HuH-7 (cell line): ENCODE measurements around the gene EXD2.
A peak's percentile ranks its signal among the peaks of the same experiment; 100 is the strongest.
"Not testable (repeated sequence)": the region's sequence is repeated elsewhere in the genome, so short reads cannot be mapped to it uniquely, and the experiment has no call there.

Experiments
- DNase-seq: peaks from one replicate; pipeline ENCODE4 v3.0.0; 2011; ENCODE audit warnings: low spot score

Gene EXD2

DNA sequence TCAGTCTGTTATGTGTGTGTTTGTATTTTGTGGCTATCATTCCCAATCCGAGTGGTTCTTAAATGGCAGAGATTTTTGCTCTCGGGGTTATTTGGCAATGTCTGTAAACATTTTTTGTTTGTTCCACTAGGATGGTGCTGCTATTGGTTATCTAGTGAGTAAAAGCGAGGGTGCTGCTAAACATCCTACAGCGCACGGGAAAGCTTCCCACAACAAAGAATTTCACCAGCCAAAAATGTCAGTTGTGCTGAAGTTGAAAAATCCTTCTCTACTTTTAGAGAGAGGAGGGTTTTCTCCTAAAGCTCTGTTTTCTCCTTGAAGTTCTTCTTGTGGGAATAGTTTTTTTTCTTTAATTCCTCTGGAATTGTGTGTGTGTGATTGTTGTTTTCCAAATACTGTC is 2.4 kb downstream of the EXD2 start:
- DNase-seq = no peak

DNA sequence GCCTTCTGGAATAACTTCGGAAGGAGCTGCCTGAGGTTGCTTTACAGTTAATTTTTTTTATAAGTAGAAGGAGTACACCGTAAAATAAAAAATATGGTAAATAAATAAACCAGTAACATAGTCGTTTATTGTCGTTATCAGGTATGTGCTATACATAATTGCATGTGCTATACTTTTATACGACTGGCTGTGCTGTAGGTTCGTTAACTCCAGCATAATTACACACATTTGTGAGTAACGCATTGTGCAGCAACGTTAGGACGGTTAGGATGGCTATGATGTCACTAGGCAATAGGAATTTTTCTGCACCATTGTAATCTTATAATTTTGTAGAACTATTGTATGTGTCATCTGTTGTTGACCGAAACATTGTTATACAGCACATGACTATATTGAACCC is 8.5 kb downstream of the EXD2 start:
- DNase-seq = no peak

DNA sequence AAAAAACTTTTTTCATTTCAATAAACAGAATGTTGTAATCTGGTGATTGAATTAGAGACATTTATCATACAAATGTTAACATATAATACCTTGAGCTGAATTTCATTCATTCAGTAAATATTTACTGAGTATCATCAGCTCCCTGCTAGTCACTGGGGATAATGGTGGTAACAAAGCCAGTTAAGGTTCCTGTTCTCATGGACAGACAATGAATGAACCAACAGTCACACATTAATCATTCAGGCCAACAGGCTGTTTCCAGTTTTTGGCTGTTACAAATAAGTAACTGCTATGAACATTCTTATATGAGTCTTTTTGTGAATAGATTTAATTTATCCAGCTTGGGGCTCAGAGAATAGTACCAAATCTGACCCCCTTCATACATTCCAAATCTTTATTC is 13.5 kb downstream of the EXD2 start:
- DNase-seq = no peak

DNA sequence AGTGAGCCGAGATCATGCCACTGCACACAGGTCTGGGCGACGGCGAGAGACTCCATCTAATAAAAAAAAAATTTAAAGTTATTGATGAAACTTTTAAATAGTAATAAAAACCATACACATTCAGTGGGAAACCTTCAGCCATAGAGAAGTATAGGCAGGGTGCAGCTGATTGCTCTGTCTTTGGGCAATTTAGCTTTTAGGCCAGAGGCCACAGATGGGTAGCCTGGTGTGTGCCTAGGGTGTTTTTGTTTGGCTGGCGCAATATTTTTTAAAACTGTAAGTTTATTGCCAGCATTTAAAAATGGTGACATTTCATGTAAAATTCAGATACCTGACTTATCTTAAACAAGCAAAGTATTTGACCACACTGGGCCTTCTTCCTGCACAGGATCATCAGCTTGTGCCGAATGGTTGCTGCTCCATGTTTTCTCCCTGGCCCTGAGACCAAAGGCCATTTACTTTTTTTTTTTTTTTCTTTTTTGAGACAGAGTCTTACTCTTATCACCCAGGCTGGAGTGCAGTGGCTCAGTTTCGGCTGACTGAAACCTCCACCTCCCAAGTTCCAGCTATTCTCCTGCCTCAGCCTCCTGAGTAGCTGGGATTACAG is 16.2 kb downstream of the EXD2 start:
- DNase-seq = no peak

DNA sequence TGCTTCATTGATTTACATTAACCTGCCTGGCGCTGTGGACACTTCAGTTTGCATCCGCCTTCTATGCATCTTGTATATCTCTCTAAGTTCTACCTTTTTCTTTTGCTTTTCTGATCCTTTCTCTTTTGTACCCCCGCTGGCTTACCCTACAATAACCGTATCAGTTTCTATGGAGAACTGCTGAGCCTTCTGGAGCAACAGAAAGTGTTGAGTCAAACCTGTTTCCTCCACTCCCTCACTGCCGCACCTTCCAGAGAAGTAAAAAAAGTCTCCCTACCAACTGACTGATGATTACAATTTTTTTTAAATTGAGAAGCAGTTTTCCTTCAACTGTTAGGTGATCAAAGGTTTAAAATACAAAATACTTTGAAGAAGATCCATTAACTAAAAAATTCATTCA is 17.4 kb downstream of the EXD2 start:
- no peak for DNase-seq

DNA sequence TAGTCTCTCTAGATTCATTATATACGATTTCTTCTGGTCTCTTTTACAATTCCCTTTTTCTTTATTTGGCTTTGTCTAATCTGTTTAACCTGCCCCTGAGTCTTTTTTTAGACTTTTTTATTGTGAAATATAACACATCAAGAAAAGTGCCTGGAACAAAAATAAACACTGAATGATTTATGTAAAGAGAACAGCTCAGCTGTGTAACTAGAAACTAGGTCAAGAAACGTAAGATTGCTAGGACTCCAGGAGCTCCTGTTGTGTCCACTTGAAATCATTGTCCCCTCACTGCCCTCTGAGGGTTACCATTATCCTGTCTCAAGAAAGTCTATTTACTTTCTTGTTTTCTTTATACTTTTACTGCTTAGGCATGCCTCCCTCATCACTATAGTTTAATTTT is 23.1 kb downstream of the EXD2 start:
- no peak for DNase-seq

DNA sequence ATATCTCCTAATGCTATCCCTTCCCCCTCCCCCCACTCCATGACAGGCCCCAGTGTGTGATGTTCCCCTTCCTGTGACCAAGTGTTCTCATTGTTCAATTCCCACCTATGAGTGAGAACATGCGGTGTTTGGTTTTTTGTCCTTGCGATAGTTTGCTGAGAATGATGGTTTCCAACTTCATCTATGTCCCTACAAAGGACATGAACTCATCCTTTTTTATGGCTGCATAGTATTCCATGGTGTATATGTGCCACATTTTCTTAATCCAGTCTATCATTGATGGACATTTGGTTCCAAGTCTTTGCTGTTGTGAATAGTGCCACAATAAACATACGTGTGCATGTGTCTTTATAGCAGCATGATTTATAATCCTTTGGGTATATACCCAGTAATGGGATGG is 26.4 kb downstream of the EXD2 start:
- DNase-seq = not testable (repeated sequence)

DNA sequence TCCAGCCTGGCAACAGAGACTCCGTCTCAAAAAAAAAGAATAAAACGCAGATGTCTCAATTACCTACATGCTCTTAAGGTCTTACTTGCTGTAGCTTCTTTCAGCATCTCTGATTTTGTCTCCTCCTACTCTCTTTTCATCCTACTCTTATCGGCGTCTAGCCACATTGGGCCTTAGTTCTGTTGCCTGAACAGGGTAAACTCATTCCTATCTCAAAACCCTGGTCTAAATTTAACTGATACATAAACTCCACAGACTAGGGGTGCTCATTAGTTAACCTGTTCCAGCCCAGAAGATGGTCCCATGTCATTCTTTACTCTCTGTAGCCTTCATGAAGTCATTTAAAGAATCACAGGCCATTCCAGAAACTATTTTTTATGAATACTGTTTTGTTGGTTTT is 33.6 kb downstream of the EXD2 start:
- no peak for DNase-seq

DNA sequence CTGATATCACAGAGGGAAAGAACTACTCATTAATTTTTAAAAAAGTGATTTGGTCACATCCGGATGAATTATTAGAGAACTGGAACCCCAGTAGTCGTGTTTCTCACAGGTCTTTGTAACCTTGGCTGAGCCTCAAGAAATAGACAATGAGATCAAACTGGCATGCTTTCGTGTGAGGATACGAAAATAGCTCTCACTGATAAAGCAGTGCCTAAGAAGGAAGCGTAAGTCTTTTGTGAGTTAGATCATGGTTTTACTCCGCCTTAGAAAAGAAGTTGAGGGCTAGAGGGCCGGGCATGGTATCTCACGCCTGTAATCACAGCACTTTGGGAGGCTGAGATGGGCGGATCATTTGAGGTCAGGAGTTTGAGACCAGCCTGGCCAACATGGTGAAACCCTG is 34.9 kb downstream of the EXD2 start:
- DNase-seq = no peak

DNA sequence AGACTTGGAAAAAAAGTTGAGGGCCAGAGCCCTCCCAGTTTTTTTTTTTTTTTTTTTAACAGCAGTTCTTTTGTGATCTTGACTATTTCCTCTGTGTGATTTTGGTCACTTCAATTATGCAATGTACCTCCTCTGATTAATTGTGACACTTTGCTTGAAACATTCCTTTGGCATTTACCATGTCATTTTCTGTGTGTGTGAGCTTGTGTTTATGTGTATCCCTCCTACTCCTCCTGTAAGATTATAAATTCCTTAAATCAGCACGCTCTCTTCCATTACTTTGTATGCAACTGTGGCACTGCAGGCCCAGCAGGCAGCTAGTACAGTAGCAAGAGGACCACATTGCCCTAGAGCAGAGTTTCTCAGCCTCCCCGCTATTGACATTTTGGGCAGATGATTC is 35.4 kb downstream of the EXD2 start:
- no peak for DNase-seq

DNA sequence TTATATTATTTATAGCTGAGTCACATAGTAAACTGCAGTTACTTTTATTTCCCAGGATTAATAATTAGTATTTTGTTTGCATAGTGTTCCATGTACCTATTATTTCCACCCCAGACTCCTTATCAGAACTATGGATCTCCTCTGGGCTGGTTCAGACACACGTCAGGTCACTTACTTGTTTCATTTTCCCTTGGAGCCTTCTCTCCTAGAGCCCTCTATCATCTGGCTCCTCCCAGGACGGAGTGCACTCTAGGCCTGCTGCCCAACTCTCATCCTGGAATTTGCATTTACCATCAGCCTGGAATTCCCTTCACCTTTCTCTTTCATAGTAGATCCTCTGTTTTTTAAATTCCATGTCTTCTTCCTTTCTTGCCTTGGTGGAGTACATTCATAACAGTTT is 40.2 kb downstream of the EXD2 start:
- DNase-seq = no peak

DNA sequence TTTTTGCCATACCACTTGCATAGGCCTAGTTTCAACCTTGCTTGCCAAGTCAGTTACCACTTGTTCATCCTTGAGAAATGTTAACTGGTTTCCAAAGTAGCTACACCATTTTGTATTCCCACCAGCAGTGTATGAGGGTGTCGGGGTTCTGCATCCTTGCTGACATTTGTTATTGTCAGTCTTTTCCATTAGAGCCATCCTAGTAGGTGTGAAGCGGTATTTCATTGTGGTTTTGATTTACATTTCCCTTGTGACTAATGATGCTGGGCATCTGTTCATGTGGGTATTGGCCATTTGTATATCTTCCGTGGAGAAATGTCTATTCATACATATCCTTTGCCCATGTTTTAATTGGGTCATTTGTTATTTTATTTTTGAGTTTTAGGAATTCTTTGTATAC is 41.1 kb downstream of the EXD2 start:
- no peak for DNase-seq

DNA sequence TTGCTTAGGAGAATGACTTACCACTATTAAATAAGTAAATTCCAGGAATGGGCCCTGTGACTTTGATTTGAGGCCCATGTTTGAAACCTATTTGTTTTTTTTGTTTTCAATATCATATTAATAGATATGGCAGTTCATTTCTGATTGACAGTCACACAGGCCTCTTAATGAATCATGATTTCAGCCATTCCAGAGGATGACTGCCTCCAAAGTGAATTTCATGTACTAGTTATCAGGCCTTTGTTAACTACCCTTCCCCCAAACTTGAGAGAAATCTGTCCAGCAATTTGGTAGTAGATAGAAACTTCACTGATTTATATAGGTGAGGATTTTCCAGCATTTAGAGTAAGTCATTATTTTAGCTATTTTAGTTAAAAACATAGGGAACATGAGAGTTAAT is 42.8 kb downstream of the EXD2 start:
- no peak for DNase-seq

DNA sequence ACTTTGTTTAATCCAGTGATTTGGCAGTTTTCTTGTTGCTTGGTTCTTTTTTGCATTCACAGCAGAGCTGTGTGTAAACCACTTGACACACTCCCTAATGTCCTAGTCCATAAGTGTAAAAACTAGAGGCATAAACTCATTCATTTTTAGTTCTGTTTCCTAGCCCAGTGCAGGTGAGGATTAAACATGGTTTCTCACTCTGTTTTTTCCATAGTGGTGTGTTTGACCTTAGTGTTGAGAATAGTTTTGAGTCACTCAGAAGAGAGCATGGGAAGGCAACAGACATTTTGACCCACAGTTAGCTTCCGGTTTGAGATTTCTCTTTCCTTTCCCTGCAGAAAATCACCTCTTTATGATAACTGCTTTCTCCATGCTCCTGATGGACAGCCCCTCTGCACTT is 44.4 kb downstream of the EXD2 start:
- no peak for DNase-seq

DNA sequence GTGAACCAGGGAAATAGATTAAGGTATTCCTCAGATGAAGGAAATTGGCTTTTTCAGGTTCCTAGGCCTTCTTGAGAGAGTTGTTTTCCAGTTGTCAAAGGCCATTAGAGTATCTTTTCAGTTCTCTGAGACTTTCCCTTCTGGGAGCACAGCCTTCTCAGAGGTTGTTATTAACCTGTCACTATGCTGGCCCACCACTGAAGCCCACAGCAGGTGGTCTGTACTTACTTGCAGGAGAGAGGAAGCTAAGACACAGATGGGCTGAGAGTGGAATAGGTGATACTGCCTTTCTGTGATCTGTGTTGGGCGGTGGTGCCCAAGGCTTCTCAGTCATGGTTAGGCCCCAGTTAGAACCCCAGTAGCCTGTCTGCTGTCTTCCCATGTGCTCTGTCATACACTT is 45.8 kb downstream of the EXD2 start:
- no peak for DNase-seq

DNA sequence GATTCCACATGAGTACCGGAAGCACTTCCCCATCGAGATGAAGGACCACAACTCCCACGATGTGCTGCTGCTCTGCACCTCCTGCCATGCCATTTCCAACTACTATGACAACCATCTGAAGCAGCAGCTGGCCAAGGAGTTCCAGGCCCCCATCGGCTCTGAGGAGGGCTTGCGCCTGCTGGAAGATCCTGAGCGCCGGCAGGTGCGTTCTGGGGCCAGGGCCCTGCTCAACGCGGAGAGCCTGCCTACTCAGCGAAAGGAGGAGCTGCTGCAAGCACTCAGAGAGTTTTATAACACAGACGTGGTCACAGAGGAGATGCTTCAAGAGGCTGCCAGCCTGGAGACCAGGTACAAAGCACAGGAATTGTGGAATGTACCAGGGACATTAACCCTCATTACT is 46.3 kb downstream of the EXD2 start:
- DNase-seq = no peak

DNA sequence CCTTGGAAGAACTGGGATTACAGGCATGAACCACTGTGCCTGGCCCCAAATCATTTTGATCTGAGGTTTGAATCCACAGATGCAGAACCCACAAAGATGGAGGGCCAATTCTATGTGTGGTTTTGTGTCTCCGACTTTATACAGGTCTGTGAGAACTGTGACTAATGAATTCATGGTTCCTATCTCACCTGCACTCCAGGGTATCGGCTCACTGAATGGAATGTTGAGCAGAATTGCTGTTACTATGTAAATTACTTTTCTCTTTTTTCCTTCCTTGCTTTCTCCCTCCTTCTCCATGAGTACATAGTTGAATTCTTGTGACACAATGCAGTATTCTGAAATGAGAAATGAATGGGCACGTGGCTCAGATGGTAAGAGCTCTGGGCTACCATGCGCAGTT is 47.6 kb downstream of the EXD2 start:
- DNase-seq = no peak

DNA sequence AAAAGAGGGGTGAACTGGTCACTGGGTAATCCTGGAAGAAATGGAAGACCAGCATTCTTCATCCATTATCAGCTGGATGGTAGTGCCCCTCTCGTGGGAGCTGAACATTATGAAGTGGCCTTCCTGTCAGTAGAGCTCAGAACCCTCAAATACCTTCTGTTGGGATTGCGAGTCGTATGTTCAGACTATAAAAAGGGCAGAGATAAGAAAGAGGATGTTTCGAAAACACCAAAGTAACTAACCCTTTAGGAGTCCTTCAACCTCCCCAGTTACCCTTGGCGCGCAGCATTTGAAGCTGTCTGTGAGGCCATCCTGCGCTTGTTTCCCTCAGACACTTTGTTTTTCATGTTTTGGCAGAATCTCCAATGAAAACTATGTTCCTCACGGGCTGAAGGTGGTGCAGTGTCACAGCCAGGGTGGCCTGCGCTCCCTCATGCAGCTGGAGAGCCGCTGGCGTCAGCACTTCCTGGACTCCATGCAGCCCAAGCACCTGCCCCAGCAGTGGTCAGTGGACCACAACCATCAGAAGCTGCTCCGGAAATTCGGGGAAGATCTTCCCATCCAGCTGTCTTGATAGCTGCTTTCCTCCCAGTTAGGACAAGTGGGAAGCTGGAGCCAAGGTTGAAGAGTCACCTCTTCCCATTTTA is 49.4 kb downstream of the EXD2 start:
- no peak for DNase-seq

DNA sequence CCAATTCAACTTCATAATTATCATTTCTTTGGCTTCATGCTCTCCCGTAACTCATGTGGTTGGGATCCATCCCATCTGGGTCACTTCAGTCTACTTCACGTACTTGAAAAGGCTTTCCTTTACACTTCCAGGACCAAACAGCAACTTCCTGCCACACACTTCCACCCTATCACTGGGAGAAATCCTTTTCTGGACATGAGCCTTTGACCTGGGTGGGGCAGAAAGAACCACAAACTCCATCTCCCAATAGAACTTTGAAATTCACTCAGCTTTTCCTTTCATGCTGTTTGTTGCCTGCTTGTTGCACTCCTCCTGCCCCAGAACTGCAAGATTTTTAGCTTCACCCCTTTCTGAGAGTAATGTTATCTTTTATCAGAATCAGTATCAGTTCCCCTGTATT is 50.3 kb downstream of the EXD2 start:
- DNase-seq = no peak

DNA sequence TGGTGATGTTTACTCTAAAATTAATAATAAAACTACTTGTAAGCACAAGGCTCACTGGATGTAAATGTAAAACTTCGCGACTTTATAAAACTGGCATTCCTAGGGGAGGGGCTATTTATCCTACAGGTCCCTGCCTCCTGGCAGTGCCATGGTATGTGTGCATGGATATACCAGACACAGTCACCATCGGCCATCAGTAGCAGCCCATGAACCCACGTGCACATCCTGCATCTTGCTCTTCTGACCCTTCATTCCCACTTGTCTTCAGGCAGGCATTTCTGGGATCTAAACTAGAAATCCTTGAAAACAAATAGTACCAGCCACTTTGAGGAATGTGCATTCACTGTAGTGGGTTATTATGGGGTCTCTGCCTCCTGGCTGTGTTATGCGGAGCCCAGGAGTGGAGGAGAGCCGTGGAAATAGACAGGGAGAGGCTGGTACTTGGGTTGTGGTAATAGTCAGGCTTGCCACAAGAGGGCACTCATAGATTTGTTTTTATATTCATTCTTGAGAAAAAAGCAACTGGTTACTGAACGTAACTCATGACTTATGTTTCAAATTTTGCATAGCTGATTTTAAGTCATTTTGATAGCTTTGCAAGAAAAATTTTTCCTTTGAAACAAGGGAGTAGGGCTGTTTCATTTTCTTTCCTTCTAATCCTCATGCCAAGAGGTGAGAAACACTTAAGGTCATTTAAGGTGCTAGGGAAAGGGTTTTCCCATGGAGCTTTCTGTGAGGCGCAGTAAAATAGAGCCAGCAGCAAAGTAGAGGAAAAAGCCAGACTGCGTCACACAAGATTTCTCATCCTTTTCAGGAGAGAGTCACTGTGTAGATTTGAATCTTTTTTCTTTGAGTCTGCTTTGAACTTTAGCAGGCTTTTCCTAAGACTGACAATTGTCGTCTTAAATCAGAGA is 51.3 kb downstream of the EXD2 start:
- peak; percentile 65 for DNase-seq

DNA sequence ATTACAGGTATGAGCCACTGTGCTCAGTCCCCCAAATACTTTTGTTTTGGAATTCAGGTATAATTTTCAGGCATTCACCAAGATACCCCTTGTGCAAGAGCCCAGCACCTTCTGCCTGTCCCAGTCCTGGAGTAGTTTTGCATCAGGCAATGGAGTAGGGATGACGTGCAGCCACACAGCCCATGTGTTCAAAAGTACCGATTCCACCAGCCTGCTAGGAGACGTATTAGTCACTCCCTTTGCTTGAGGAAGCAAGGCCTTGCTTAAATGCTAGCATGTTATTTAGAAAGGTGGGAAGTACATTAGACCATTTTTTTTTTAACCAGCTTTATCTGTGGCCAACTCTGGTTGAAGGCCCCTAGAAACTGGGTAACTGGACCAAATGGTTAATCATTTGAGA is 53.6 kb downstream of the EXD2 start:
- DNase-seq = no peak

DNA sequence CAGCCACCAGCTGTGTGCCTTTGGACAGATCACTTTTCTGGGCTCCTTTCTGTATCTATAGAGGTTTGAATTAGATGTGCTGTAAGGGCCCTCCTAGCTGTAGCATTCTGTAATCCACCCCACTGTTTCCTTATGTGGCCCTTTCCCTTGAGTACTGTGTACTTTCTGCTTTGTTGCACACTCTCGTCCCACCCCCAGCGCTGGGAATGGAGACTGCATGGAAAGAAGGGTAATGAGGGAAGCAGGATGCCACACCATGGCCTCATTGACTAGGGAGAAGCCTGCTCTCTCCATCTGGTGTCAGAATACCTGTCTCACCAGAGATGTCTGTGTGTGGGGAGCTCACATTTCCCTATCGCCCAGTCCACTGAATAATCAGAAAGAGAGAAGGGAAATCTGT is 55.0 kb downstream of the EXD2 start:
- no peak for DNase-seq

DNA sequence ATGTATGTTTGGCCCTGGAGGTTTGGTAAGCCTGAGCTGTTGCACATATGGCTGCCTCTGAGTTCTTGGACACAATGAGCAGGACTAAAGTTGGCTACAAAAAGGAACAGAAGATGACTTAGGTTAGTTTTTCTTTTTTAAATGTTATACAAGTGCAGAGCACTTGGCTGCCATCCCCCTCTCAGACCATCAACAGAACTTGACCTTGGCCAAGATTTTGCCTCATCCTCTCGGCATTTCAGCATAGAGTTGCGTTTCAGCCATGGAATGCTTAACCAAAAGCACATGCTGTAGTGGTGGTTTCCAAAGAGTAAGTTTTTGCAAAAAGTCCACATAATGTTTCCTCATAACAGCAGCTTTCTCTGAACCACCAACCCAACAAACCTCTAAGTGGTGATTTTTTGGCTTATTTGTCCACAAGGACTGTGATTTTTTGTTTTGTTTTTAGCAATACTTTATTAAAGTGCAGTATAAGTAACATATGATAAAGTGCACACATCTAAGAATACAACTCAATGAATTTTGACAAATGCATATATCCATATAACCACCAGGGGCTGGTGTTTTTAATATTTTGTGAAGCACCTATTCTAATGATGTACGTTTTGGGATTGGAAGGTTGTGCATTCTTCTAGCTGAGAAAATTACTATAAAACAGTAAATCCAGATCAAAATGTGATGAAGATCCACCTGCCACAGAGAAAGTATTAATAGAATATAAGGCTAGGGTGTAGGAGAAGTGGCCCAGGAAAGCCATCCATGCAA is 56.6 kb downstream of the EXD2 start:
- DNase-seq = no peak
